WTC11 (cell line): ENCODE results near the gene CRACR2A.

Experiments used
- CREB1 ChIP-seq: sonication (generic); formaldehyde crosslinking; IDR thresholded peaks from 2 replicates; pipeline ENCODE4 v1.8.0; 2023; ENCODE audit warnings: mild to moderate bottlenecking, missing genetic modification reagents
- ESRRA ChIP-seq: sonication (generic); formaldehyde crosslinking; IDR thresholded peaks from 2 replicates; pipeline ENCODE4 v1.8.1; 2022; ENCODE audit warnings: mild to moderate bottlenecking, missing genetic modification reagents, borderline replicate concordance
- FOXJ3 ChIP-seq: sonication (generic); formaldehyde crosslinking; IDR thresholded peaks from 2 replicates; pipeline ENCODE4 v1.9.0; 2021; ENCODE audit warnings: missing genetic modification reagents, mild to moderate bottlenecking, borderline replicate concordance
- NFYB ChIP-seq: sonication (generic); formaldehyde crosslinking; conservative IDR thresholded peaks from 2 replicates; pipeline ENCODE4 v1.8.0; 2022; ENCODE audit warnings: low read depth, missing genetic modification reagents
- SP1 ChIP-seq: sonication (generic); formaldehyde crosslinking; conservative IDR thresholded peaks from 2 replicates; pipeline ENCODE4 v1.8.1; 2022; ENCODE audit warnings: missing genetic modification reagents
- TEAD1 ChIP-seq: sonication (generic); formaldehyde crosslinking; IDR thresholded peaks from 2 replicates; pipeline ENCODE4 v1.8.0; 2022; ENCODE audit warnings: mild to moderate bottlenecking, missing genetic modification reagents
- TP53 ChIP-seq: sonication (generic); formaldehyde crosslinking; IDR thresholded peaks from 2 replicates; pipeline ENCODE4 v1.8.1; 2023; ENCODE audit warnings: mild to moderate bottlenecking, missing genetic modification reagents
- ZNF121 ChIP-seq: sonication (generic); formaldehyde crosslinking; IDR thresholded peaks from 2 replicates; pipeline ENCODE4 v1.8.0; 2023; ENCODE audit warnings: missing genetic modification reagents
- ZNF138 ChIP-seq: sonication (generic); formaldehyde crosslinking; conservative IDR thresholded peaks from 2 replicates; pipeline ENCODE4 v1.8.1; 2022; ENCODE audit warnings: mild to moderate bottlenecking, moderate library complexity, missing genetic modification reagents
- TF ChIP-seq, protein P1 (sequence below): sonication (generic); formaldehyde crosslinking; IDR thresholded peaks from 2 replicates; pipeline ENCODE4 v1.8.0; 2022; ENCODE audit warnings: mild to moderate bottlenecking, missing genetic modification reagents
- TF ChIP-seq, protein P2 (sequence below): sonication (generic); formaldehyde crosslinking; IDR thresholded peaks from 2 replicates; pipeline ENCODE4 v1.8.1; 2023; ENCODE audit warnings: mild to moderate bottlenecking, moderate library complexity, missing genetic modification reagents
- TF ChIP-seq, protein P3 (sequence below): fragments of 200-600 bp; IDR thresholded peaks from 2 replicates; pipeline ENCODE4 v1.8.0; 2022; ENCODE audit warnings: antibody characterized with exemption
- TF ChIP-seq, protein P4 (sequence below): sonication (generic); formaldehyde crosslinking; conservative IDR thresholded peaks from 2 replicates; pipeline ENCODE4 v1.8.1; 2022; ENCODE audit warnings: mild to moderate bottlenecking, missing genetic modification reagents
- TF ChIP-seq, protein P5 (sequence below): sonication (generic); formaldehyde crosslinking; IDR thresholded peaks from 2 replicates; pipeline ENCODE4 v1.8.1; 2022; ENCODE audit warnings: low read depth, missing genetic modification reagents, borderline replicate concordance

DNA sequence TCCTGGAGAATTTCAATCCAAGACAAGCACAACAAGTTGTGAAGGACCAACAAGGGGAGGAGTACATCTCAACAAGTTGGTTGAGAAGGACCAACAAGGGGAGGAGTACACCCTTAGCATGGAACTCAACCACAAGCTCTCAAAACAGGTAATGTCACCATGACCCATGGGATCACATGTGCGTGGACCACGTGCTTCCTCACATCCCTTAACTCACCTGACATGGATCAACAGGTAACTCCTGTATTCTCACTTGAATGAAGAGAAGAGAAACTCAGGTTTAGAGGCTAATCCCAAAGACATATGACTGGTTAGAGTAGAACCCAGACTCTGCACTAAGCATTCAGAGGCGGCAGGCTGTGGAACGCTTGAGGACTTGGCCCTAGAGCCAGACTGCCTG is 6.2 kb downstream of the CRACR2A start:
- TF ChIP-seq, protein P1, sequence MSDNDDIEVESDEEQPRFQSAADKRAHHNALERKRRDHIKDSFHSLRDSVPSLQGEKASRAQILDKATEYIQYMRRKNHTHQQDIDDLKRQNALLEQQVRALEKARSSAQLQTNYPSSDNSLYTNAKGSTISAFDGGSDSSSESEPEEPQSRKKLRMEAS (CRISPR knock-in tag): no peak
- TF ChIP-seq, protein P2, sequence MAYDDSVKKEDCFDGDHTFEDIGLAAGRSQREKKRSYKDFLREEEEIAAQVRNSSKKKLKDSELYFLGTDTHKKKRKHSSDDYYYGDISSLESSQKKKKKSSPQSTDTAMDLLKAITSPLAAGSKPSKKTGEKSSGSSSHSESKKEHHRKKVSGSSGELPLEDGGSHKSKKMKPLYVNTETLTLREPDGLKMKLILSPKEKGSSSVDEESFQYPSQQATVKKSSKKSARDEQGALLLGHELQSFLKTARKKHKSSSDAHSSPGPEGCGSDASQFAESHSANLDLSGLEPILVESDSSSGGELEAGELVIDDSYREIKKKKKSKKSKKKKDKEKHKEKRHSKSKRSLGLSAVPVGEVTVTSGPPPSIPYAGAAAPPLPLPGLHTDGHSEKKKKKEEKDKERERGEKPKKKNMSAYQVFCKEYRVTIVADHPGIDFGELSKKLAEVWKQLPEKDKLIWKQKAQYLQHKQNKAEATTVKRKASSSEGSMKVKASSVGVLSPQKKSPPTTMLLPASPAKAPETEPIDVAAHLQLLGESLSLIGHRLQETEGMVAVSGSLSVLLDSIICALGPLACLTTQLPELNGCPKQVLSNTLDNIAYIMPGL (CRISPR knock-in tag): no peak
- TF ChIP-seq FOXJ3 (CRISPR knock-in tag) (no peak), TP53 (no peak), CREB1 (CRISPR knock-in tag) (no peak), ZNF138 (no peak), ESRRA (CRISPR knock-in tag) (no peak), ZNF121 (CRISPR knock-in tag) (no peak), NFYB (CRISPR knock-in tag) (no peak), SP1 (CRISPR knock-in tag) (no peak), TEAD1 (CRISPR knock-in tag) (no peak)
- TF ChIP-seq, protein P3, sequence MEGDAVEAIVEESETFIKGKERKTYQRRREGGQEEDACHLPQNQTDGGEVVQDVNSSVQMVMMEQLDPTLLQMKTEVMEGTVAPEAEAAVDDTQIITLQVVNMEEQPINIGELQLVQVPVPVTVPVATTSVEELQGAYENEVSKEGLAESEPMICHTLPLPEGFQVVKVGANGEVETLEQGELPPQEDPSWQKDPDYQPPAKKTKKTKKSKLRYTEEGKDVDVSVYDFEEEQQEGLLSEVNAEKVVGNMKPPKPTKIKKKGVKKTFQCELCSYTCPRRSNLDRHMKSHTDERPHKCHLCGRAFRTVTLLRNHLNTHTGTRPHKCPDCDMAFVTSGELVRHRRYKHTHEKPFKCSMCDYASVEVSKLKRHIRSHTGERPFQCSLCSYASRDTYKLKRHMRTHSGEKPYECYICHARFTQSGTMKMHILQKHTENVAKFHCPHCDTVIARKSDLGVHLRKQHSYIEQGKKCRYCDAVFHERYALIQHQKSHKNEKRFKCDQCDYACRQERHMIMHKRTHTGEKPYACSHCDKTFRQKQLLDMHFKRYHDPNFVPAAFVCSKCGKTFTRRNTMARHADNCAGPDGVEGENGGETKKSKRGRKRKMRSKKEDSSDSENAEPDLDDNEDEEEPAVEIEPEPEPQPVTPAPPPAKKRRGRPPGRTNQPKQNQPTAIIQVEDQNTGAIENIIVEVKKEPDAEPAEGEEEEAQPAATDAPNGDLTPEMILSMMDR: no peak
- TF ChIP-seq, protein P4, sequence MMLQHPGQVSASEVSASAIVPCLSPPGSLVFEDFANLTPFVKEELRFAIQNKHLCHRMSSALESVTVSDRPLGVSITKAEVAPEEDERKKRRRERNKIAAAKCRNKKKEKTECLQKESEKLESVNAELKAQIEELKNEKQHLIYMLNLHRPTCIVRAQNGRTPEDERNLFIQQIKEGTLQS (CRISPR knock-in tag): no peak
- TF ChIP-seq, protein P5, sequence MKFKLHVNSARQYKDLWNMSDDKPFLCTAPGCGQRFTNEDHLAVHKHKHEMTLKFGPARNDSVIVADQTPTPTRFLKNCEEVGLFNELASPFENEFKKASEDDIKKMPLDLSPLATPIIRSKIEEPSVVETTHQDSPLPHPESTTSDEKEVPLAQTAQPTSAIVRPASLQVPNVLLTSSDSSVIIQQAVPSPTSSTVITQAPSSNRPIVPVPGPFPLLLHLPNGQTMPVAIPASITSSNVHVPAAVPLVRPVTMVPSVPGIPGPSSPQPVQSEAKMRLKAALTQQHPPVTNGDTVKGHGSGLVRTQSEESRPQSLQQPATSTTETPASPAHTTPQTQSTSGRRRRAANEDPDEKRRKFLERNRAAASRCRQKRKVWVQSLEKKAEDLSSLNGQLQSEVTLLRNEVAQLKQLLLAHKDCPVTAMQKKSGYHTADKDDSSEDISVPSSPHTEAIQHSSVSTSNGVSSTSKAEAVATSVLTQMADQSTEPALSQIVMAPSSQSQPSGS: no peak
